ENCODE data around the gene SOWAHA.

DNA sequence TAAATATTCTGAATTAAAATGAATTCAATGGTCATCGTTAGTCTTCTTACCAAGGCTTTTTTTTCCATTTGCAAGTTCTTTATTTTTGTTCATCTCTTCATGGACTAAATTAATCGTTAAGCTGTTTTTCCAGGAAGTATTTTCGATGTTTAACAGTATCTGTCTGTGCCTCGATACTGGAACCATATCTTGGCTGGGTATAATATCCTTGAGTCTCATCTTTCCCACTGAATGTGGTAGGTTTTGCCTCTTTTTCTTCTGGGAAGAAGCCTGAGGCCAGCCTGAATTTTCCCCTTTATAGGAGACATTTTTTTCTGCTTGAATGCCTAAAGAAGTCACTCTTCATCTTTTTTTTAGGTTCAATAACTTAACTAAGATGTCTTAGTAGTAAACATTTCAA is 32.1 kb upstream of the SOWAHA start:
- TF ChIP-seq, protein P1, sequence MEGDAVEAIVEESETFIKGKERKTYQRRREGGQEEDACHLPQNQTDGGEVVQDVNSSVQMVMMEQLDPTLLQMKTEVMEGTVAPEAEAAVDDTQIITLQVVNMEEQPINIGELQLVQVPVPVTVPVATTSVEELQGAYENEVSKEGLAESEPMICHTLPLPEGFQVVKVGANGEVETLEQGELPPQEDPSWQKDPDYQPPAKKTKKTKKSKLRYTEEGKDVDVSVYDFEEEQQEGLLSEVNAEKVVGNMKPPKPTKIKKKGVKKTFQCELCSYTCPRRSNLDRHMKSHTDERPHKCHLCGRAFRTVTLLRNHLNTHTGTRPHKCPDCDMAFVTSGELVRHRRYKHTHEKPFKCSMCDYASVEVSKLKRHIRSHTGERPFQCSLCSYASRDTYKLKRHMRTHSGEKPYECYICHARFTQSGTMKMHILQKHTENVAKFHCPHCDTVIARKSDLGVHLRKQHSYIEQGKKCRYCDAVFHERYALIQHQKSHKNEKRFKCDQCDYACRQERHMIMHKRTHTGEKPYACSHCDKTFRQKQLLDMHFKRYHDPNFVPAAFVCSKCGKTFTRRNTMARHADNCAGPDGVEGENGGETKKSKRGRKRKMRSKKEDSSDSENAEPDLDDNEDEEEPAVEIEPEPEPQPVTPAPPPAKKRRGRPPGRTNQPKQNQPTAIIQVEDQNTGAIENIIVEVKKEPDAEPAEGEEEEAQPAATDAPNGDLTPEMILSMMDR (conservative IDR thresholded peaks at IDR 0.05) = no peak
- TF ChIP-seq ZFX (IDR thresholded peaks at IDR 0.05) = no peak

All from C4-2B (cell line).